ENCODE data around the gene PLK5.

Gene PLK5

GRCh38 chr19:1487576-1488281 is 36.1 kb upstream of the PLK5 start:
- H3K4me1 Mint-ChIP-seq, result peaks cover 12% of the 10 kb centered on the region

GRCh38 chr19:1488282-1488601 is 35.6 kb upstream of the PLK5 start:
- Mint-ChIP-seq H3K9me3 (no peaks in the 10 kb centered on the region), H3K4me1 (peaks cover 12% of the 10 kb centered on the region), H3K36me3 (ENCODE audit: low read depth) (no peaks in the 10 kb centered on the region), H3K27ac (no peak overlapping the region), H3K4me3 (no peak overlapping the region), H3K27me3 (peaks cover 6% of the 10 kb centered on the region)
- ATAC-seq (no peak), DNase-seq (no peak)

More at GRCh38 chr19:1487576-1488281, 36.1 kb upstream of the PLK5 start:
- Mint-ChIP-seq H3K27ac (no peak overlapping the region), H3K27me3 (peaks cover 6% of the 10 kb centered on the region), H3K4me3 (no peak overlapping the region), H3K9me3 (no peaks in the 10 kb centered on the region), H3K36me3 (ENCODE audit: low read depth) (no peaks in the 10 kb centered on the region)
- no peak for ATAC-seq
- no peak for DNase-seq

GRCh38 chr19:1489463-1490310 is 34.2 kb upstream of the PLK5 start:
- no peaks in the 10 kb centered on the region for H3K36me3 Mint-ChIP-seq (ENCODE audit: low read depth)
- peaks cover 12% of the 10 kb centered on the region for H3K4me1 Mint-ChIP-seq
- no peaks in the 10 kb centered on the region for H3K9me3 Mint-ChIP-seq
- no peak for ATAC-seq
- H3K27me3 Mint-ChIP-seq, result peaks cover 6% of the 10 kb centered on the region
- no peak overlapping the region for H3K4me3 Mint-ChIP-seq
- DNase-seq, result no peak
- H3K27ac Mint-ChIP-seq, result no peak overlapping the region

- Mint-ChIP-seq H3K4me3 (peak within 1 kb of the TSS; percentile 84), H3K4me1 (peaks cover 12% of the 10 kb centered on the region), H3K9me3 (no peaks in the 10 kb centered on the region), H3K27me3 (peaks cover 6% of the 10 kb centered on the region), H3K36me3 (ENCODE audit: low read depth) (no peaks in the 10 kb centered on the region), H3K27ac (peak within 1 kb of the TSS; percentile 94)
- peak; percentile 94 for ATAC-seq
- DNase-seq, result peak; percentile 96
Observed at GRCh38 chr19:1490311-1491113, 33.4 kb upstream of the PLK5 start, which contains the start of gene PCSK4. Gene PCSK4 (minus strand): TSS chr19:1490350. CDS start chr19:1490346, 4 bp downstream.

GRCh38 chr19:1491114-1491848 is 32.6 kb upstream of the PLK5 start, which contains the start of gene REEP6:
Gene REEP6 (plus strand): TSS chr19:1491181. CDS start chr19:1491270, 89 bp downstream.
- no peak for ATAC-seq
- peak within 1 kb of the TSS; percentile 94 for H3K27ac Mint-ChIP-seq

GRCh38 chr19:1491849-1492170 is 32.1 kb upstream of the PLK5 start:
- H3K27me3 Mint-ChIP-seq, result peaks cover 6% of the 10 kb centered on the region
- no peak for DNase-seq
- H3K27ac Mint-ChIP-seq, result peak overlapping the region; percentile 64
- peaks cover 12% of the 10 kb centered on the region for H3K4me1 Mint-ChIP-seq
- no peaks in the 10 kb centered on the region for H3K9me3 Mint-ChIP-seq
- ATAC-seq, result no peak
- no peaks in the 10 kb centered on the region for H3K36me3 Mint-ChIP-seq (ENCODE audit: low read depth)
- H3K4me3 Mint-ChIP-seq, result peak overlapping the region; percentile 71

More at GRCh38 chr19:1491114-1491848, 32.6 kb upstream of the PLK5 start, which contains the start of gene REEP6:
- DNase-seq, result no peak
- no peaks in the 10 kb centered on the region for H3K9me3 Mint-ChIP-seq
- H3K27me3 Mint-ChIP-seq, result peaks cover 6% of the 10 kb centered on the region
- H3K4me3 Mint-ChIP-seq, result peak within 1 kb of the TSS; percentile 84
- H3K4me1 Mint-ChIP-seq, result peaks cover 12% of the 10 kb centered on the region
- no peaks in the 10 kb centered on the region for H3K36me3 Mint-ChIP-seq (ENCODE audit: low read depth)

GRCh38 chr19:1492474-1493006 is 31.3 kb upstream of the PLK5 start:
- H3K27ac Mint-ChIP-seq, result no peak overlapping the region
- peaks cover 12% of the 10 kb centered on the region for H3K4me1 Mint-ChIP-seq
- DNase-seq (no peak), ATAC-seq (no peak)
- no peaks in the 10 kb centered on the region for H3K36me3 Mint-ChIP-seq (ENCODE audit: low read depth)
- H3K27me3 Mint-ChIP-seq, result peaks cover 6% of the 10 kb centered on the region
- H3K9me3 Mint-ChIP-seq, result no peaks in the 10 kb centered on the region
- no peak overlapping the region for H3K4me3 Mint-ChIP-seq

- DNase-seq, result no peak
Observed at GRCh38 chr19:1494115-1494815, 29.6 kb upstream of the PLK5 start.

GRCh38 chr19:1495051-1495798 is 28.7 kb upstream of the PLK5 start:
- Mint-ChIP-seq H3K4me3 (no peak overlapping the region), H3K36me3 (ENCODE audit: low read depth) (no peaks in the 10 kb centered on the region)

More at GRCh38 chr19:1494115-1494815, 29.6 kb upstream of the PLK5 start:
- no peaks in the 10 kb centered on the region for H3K9me3 Mint-ChIP-seq
- no peak overlapping the region for H3K4me3 Mint-ChIP-seq
- H3K4me1 Mint-ChIP-seq, result peaks cover 11% of the 10 kb centered on the region
- H3K36me3 Mint-ChIP-seq (ENCODE audit: low read depth), result no peaks in the 10 kb centered on the region
- H3K27me3 Mint-ChIP-seq, result peaks cover 6% of the 10 kb centered on the region
- no peak overlapping the region for H3K27ac Mint-ChIP-seq
- no peak for ATAC-seq

GRCh38 chr19:1495799-1496713 is 27.8 kb upstream of the PLK5 start:
- Mint-ChIP-seq H3K27me3 (peaks cover 4% of the 10 kb centered on the region), H3K4me1 (peaks cover 3% of the 10 kb centered on the region), H3K27ac (no peak overlapping the region), H3K9me3 (no peaks in the 10 kb centered on the region), H3K36me3 (ENCODE audit: low read depth) (no peaks in the 10 kb centered on the region), H3K4me3 (no peak overlapping the region)
- DNase-seq (no peak), ATAC-seq (no peak)

More at GRCh38 chr19:1495051-1495798, 28.7 kb upstream of the PLK5 start:
- Mint-ChIP-seq H3K27me3 (peaks cover 6% of the 10 kb centered on the region), H3K4me1 (peaks cover 6% of the 10 kb centered on the region), H3K9me3 (no peaks in the 10 kb centered on the region), H3K27ac (no peak overlapping the region)
- DNase-seq (no peak), ATAC-seq (no peak)

GRCh38 chr19:1496714-1497577 is 26.9 kb upstream of the PLK5 start:
- ATAC-seq (no peak), DNase-seq (no peak)
- Mint-ChIP-seq H3K27ac (no peak overlapping the region), H3K36me3 (ENCODE audit: low read depth) (no peaks in the 10 kb centered on the region), H3K27me3 (peaks cover under 1% of the 10 kb centered on the region), H3K4me3 (no peak overlapping the region), H3K4me1 (no peaks in the 10 kb centered on the region), H3K9me3 (no peaks in the 10 kb centered on the region)
